Pancreas (tissue), 10 donors: ENCODE data around the gene SLC39A8. TPM values are rescaled to one million over a fixed set of nuclear protein-coding genes. Genes with fewer than 3 reads are reported as not detected.

Experiments used
- ATAC-seq, 4 donors: fragments of 200-7000 bp; cut with Tn5 transposase; one replicate each; pipeline versions ENCODE4 v1.8.0 to v1.9.1; 2020; ENCODE audit warnings: mild to moderate bottlenecking in 4 of 4, moderate library complexity in 4 of 4
- DNase-seq, 6 donors: peaks; one replicate each; pipeline ENCODE4 v3.0.0-alpha.2; 2020
- FAIRE-seq: peaks from 2 replicates; lab custom pipeline; 2012; peaks lifted over from hg19 to GRCh38; lab: Jason Lieb, UNC
- H3K27ac ChIP-seq, 4 donors: fragments of 200-600 bp; sonication (generic); 1 replicate in 3 of 4; 2 replicates in 1 of 4; pipeline versions ENCODE4 v1.5.0 to v1.8.0; 2020
- H3K27me3 ChIP-seq, 4 donors: fragments of 200-600 bp; one replicate each; pipeline ENCODE4 v1.8.0; 2021
- H3K36me3 ChIP-seq, 3 donors: fragments of 200-600 bp; sonication (generic) in 1 of 3; one replicate each; pipeline versions ENCODE4 v1.5.0 to v1.8.0; 2020 to 2021
- H3K4me1 ChIP-seq, 3 donors: fragments of 200-600 bp; one replicate each; pipeline ENCODE4 v1.8.0; 2021
- H3K4me3 ChIP-seq, 4 donors: fragments of 200-600 bp; sonication (generic) in 2 of 4; one replicate each; pipeline versions ENCODE4 v1.5.0 to v1.8.0; 2020 to 2021
- H3K9me3 ChIP-seq, 4 donors: fragments of 200-600 bp; one replicate each; pipeline ENCODE4 v1.8.0; 2021
- CTCF ChIP-seq, 4 donors: fragments of 200-600 bp; sonication (generic) in 3 of 4; IDR thresholded peaks; one replicate each; pipeline versions ENCODE4 v1.5.0 to v1.8.0; 2021; ENCODE audit warnings: antibody characterized with exemption in 4 of 4
- WGBS, 2 donors: extraction: QIAGEN DNeasy Blood & Tissue Kit; methylation state at CpG; one replicate each; pipeline ENCODE4 v1.1.7; 2013; 5-methylcytosine and 5-hydroxymethylcytosine counted together
- intact Hi-C, 3 donors: fragments of 100-400 bp; cut with DNase I; formaldehyde crosslinking; loops; one replicate each; pipeline versions ENCODE4 v1.11.1 to v1.14.2; 2022
- polyA plus RNA-seq, 2 donors: library from polyadenylated mRNA; stranded (reverse); fragments of 200-250 nt; gene quantifications; one replicate each; pipeline ENCODE4 v1.2.3, GENCODE V29; 2013
- total RNA-seq, 6 donors: library from RNA; stranded (reverse); fragmentation: NEBNext Ultra II Directional in 4 of 6; extraction: Animal tissue kit (Norgen Biotek cat#: 25700) in 4 of 6; gene quantifications; one replicate each; pipeline versions ENCODE4 v1.2.1 to v1.2.4, GENCODE V29; 2021 to 2023
- donor health status: healthy with polysubstance abuse.
- donor health status: DM: no; HTN: no; CAD: no; lungs with moderate emphysema.
- donor health status: DM: no; HTN: no; CAD: no.
- donor health status: control.
- donor health status: control.
- donor health status: Bipolar disorder and iron deficiency.
- donor health status: DM: yes; HTN: yes; CAD: no.
- donor health status: DM: no; HTN: no; CAD: no.
- donor health status: DM: no; HTN: no; CAD: no.
- donor health status: DM: yes; HTN: yes; CAD: no.

Gene SLC39A8
- total and polyA plus RNA-seq, 8 donors, result 9.9 to 46.8 (median 37.8) TPM

- DNase-seq (peak in 1 of 6 donors; percentile 17), ATAC-seq (peak in 1 of 4 donors; percentile 5), FAIRE-seq (no peak)
- intact Hi-C loops, result no loop called here
- WGBS, 2 donors, result 55 to 64% methylated on average over 3 of the region's 3 CpGs
- peaks cover 0 to 16% (median 3%) of the 10 kb centered on the region in 3 donors for H3K4me1 ChIP-seq
- TF ChIP-seq CTCF (IDR thresholded peaks at IDR 0.05), result no peak
- H3K9me3 ChIP-seq, result no peaks in the 10 kb centered on the region
- peak overlapping the region in 2 of 4 donors; percentile 46 to 69 for H3K4me3 ChIP-seq
- H3K27me3 ChIP-seq, result no peaks in the 10 kb centered on the region
- peak overlapping the region in 2 of 4 donors; percentile 90 to 93 for H3K27ac ChIP-seq
- H3K36me3 ChIP-seq, result no peaks in the 10 kb centered on the region
These were observed 2.7 kb downstream of the SLC39A8 start for GRCh38 chr4:102342404-102343074.

GRCh38 chr4:102341201-102341600 lies 4.1 kb downstream of the SLC39A8 start:
- no peak for DNase-seq
- intact Hi-C loops, result no loop called here
- no peak overlapping the region for H3K4me3 ChIP-seq
- H3K27me3 ChIP-seq, result no peaks in the 10 kb centered on the region
- no peak for TF ChIP-seq CTCF (IDR thresholded peaks at IDR 0.05)
- peaks cover 0 to 20% (median 3%) of the 10 kb centered on the region in 3 donors for H3K4me1 ChIP-seq
- H3K27ac ChIP-seq, result peak overlapping the region in 3 of 4 donors; percentile 23 to 93 (median 67)
- no peak for ATAC-seq
- H3K36me3 ChIP-seq, result no peaks in the 10 kb centered on the region
- no peaks in the 10 kb centered on the region for H3K9me3 ChIP-seq
- no peak for FAIRE-seq

- DNase-seq (no peak), FAIRE-seq (no peak), ATAC-seq (no peak)
- intact Hi-C loops, result no loop called here
- Histone ChIP-seq H3K4me1 (peaks cover 0 to 20% (median 3%) of the 10 kb centered on the region in 3 donors), H3K9me3 (no peaks in the 10 kb centered on the region), H3K27ac (no peak overlapping the region), H3K4me3 (no peak overlapping the region), H3K27me3 (no peaks in the 10 kb centered on the region), H3K36me3 (no peaks in the 10 kb centered on the region)
- 21 to 34% methylated on average over 1 of the region's 1 CpG for WGBS, 2 donors
- TF ChIP-seq CTCF (IDR thresholded peaks at IDR 0.05), result no peak
These were observed 6.3 kb downstream of the SLC39A8 start for GRCh38 chr4:102339018-102339417.

GRCh38 chr4:102338405-102338804 lies 6.9 kb downstream of the SLC39A8 start:
- WGBS, 2 donors, result 95 to 97% methylated on average over 8 of the region's 8 CpGs
- intact Hi-C loops, result no loop called here
- Histone ChIP-seq H3K27me3 (no peaks in the 10 kb centered on the region), H3K4me3 (no peak overlapping the region), H3K27ac (no peak overlapping the region), H3K36me3 (no peaks in the 10 kb centered on the region), H3K4me1 (peaks cover 0 to 20% (median 3%) of the 10 kb centered on the region in 3 donors), H3K9me3 (no peaks in the 10 kb centered on the region)
- DNase-seq, result no peak
- no peak for TF ChIP-seq CTCF (IDR thresholded peaks at IDR 0.05)
- FAIRE-seq, result no peak
- no peak for ATAC-seq

- no peak for DNase-seq
- H3K9me3 ChIP-seq, result no peaks in the 10 kb centered on the region
- H3K4me1 ChIP-seq, result peaks cover 0 to 12% (median 3%) of the 10 kb centered on the region in 3 donors
- no peak for TF ChIP-seq CTCF (IDR thresholded peaks at IDR 0.05)
- 93 to 98% methylated on average over 2 of the region's 2 CpGs for WGBS, 2 donors
- H3K36me3 ChIP-seq, result no peaks in the 10 kb centered on the region
- H3K27ac ChIP-seq, result no peak overlapping the region
- ATAC-seq, result no peak
- no peak overlapping the region for H3K4me3 ChIP-seq
- intact Hi-C loops, result no loop called here
- H3K27me3 ChIP-seq, result no peaks in the 10 kb centered on the region
- no peak for FAIRE-seq
These were observed 9.7 kb downstream of the SLC39A8 start for GRCh38 chr4:102335616-102336015.
